Spleen (tissue), 7 donors: Measurements from ENCODE around the gene ENDOD1.

Experiments used
- CTCF ChIP-seq, 11 experiments: fragments of 200-600 bp in 7 of 11; fragments of 450-650 bp in 4 of 11; sonication (generic) in 4 of 11; IDR thresholded peaks in 8 of 11; conservative IDR thresholded peaks in 3 of 11; 1 replicate in 7 of 11; 2 replicates in 4 of 11; pipeline versions ENCODE4 v1.4.0 to v1.8.0; 2016 to 2021; ENCODE audit warnings: antibody characterized with exemption in 11 of 11, inconsistent platforms in 4 of 11, mild to moderate bottlenecking in 1 of 11
- POLR2A ChIP-seq, 3 donors: fragments of 450-650 bp; IDR thresholded peaks; one replicate each; pipeline ENCODE4 v1.5.1; 2017; ENCODE audit warnings: antibody characterized with exemption in 3 of 3, mild to moderate bottlenecking in 1 of 3
- donor health status: DM: no; HTN: no; CAD: no; lungs with moderate emphysema.
- donor health status: DM: no; HTN: no; CAD: no.
- donor health status: DM: no; HTN: no; CAD: no.

- TF ChIP-seq CTCF (IDR thresholded peaks at IDR 0.05 in 8 of 11, conservative IDR thresholded peaks at IDR 0.05 in 3 of 11) = no peak
- TF ChIP-seq POLR2A (IDR thresholded peaks at IDR 0.05) = no peak
Measured at GRCh38 chr11:95145430-95146060, 55.9 kb downstream of the ENDOD1 start.
